CD14-positive monocyte (primary cell): ENCODE data around the gene ZG16B. TPM values are rescaled to one million over a fixed set of nuclear protein-coding genes. Genes with fewer than 3 reads are reported as not detected.

ENCODE experiments used
- DNase-seq, 3 donors: peaks; one replicate each; pipeline ENCODE4 v3.0.0-alpha.2; 2011 to 2022
- H2AFZ ChIP-seq: 2 replicates; pipeline ENCODE4 v1.6.0; 2012; ENCODE audit warnings: mild to moderate bottlenecking, low read depth, low read length, inconsistent platforms; ENCODE audit not compliant: insufficient read depth, poor library complexity, severe bottlenecking
- H3K27ac ChIP-seq, 2 donors: 1 replicate in 1 of 2; 2 replicates in 1 of 2; pipeline ENCODE4 v1.5.1; 2012 to 2013; ENCODE audit warnings: low read length in 2 of 2, control low read depth in 1 of 2, inconsistent platforms in 1 of 2, low read depth in 1 of 2, mild to moderate bottlenecking in 1 of 2
- H3K27me3 ChIP-seq, 2 donors: one replicate each; pipeline versions ENCODE4 v1.6.0 to v1.6.1; 2011 to 2013; ENCODE audit warnings: low read length in 2 of 2; ENCODE audit not compliant: control insufficient read depth in 2 of 2, insufficient read depth in 2 of 2
- H3K36me3 ChIP-seq, 2 donors: replicated peaks in 1 of 2; 1 replicate in 1 of 2; 2 replicates in 1 of 2; pipeline versions ENCODE4 v1.5.1 to v1.6.1; 2012 to 2013; ENCODE audit warnings: low read length in 2 of 2, control low read depth in 1 of 2, inconsistent platforms in 1 of 2, mild to moderate bottlenecking in 1 of 2; ENCODE audit not compliant: insufficient read depth in 2 of 2, control insufficient read depth in 1 of 2
- H3K4me1 ChIP-seq, 2 donors: 1 replicate in 1 of 2; 2 replicates in 1 of 2; pipeline versions ENCODE4 v1.5.1 to v1.6.1; 2012 to 2013; ENCODE audit warnings: low read length in 2 of 2, control low read depth in 1 of 2, inconsistent platforms in 1 of 2, mild to moderate bottlenecking in 1 of 2, moderate library complexity in 1 of 2; ENCODE audit not compliant: insufficient read depth in 2 of 2, control insufficient read depth in 1 of 2
- H3K4me2 ChIP-seq: replicated peaks from 2 replicates; pipeline ENCODE3; 2012; ENCODE audit warnings: low read length, moderate library complexity, mild to moderate bottlenecking; ENCODE audit not compliant: poor library complexity, severe bottlenecking; ENCODE audit errors: extremely low read depth
- H3K4me3 ChIP-seq, 3 experiments: fragments of 200-600 bp in 1 of 3; sonication (generic) in 1 of 3; replicated peaks in 1 of 3; 1 replicate in 2 of 3; 2 replicates in 1 of 3; pipeline ENCODE4 v1.5.1; 2011 to 2013; ENCODE audit warnings: low read length in 3 of 3, mild to moderate bottlenecking in 3 of 3, control low read depth in 2 of 3, low read depth in 2 of 3, inconsistent platforms in 1 of 3, moderate library complexity in 1 of 3
- H3K79me2 ChIP-seq: 2 replicates; pipeline ENCODE4 v1.6.0; 2012; ENCODE audit warnings: mild to moderate bottlenecking, control low read depth, inconsistent platforms, low read length, moderate library complexity; ENCODE audit not compliant: insufficient read depth
- H3K9ac ChIP-seq: 2 replicates; pipeline ENCODE4 v1.6.0; 2017; ENCODE audit warnings: low read length, mild to moderate bottlenecking; ENCODE audit not compliant: insufficient read depth, poor library complexity, severe bottlenecking
- H3K9me3 ChIP-seq, 2 donors: replicated peaks in 1 of 2; 1 replicate in 1 of 2; 2 replicates in 1 of 2; pipeline versions ENCODE4 v1.5.1 to v1.6.1; 2012 to 2013; ENCODE audit warnings: low read length in 2 of 2, control low read depth in 1 of 2; ENCODE audit not compliant: control insufficient read depth in 1 of 2, insufficient read depth in 1 of 2
- H4K20me1 ChIP-seq: 2 replicates; pipeline ENCODE4 v1.6.0; 2012; ENCODE audit warnings: mild to moderate bottlenecking, low read length, control low read depth, moderate library complexity; ENCODE audit not compliant: insufficient read depth
- H3K27ac Mint-ChIP-seq, 7 donors: one replicate each; pipeline ENCODE4 v1.8.0; 2020; ENCODE audit warnings: mild to moderate bottlenecking in 7 of 7, mixed read lengths in 7 of 7, moderate library complexity in 6 of 7, inconsistent platforms in 2 of 7
- H3K27me3 Mint-ChIP-seq, 3 donors: one replicate each; pipeline ENCODE4 v1.8.0; 2021 to 2022; ENCODE audit warnings: low read depth in 3 of 3, mild to moderate bottlenecking in 3 of 3, mixed read lengths in 3 of 3, moderate library complexity in 3 of 3, inconsistent platforms in 1 of 3
- H3K36me3 Mint-ChIP-seq, 2 donors: one replicate each; pipeline ENCODE4 v1.8.0; 2020; ENCODE audit warnings: mixed read lengths in 2 of 2, inconsistent platforms in 1 of 2, mild to moderate bottlenecking in 1 of 2
- H3K4me1 Mint-ChIP-seq: one replicate; pipeline ENCODE4 v1.8.0; 2020; ENCODE audit warnings: mild to moderate bottlenecking, mixed read lengths
- H3K4me3 Mint-ChIP-seq, 2 donors: one replicate each; pipeline ENCODE4 v1.8.0; 2020; ENCODE audit warnings: mild to moderate bottlenecking in 2 of 2, mixed read lengths in 2 of 2, moderate library complexity in 1 of 2
- H3K9me3 Mint-ChIP-seq, 7 donors: one replicate each; pipeline ENCODE4 v1.8.0; 2020 to 2022; ENCODE audit warnings: mixed read lengths in 7 of 7, mild to moderate bottlenecking in 6 of 7, moderate library complexity in 6 of 7, inconsistent platforms in 2 of 7
- WGBS: methylation state at CpG from one replicate; pipeline ENCODE4 v1.1.5; 2013; ENCODE audit warnings: missing lambda C conversion rate; ENCODE audit not compliant: insufficient coverage; 5-methylcytosine and 5-hydroxymethylcytosine counted together
- intact Hi-C, 2 donors: fragments of 100-400 bp; cut with micrococcal nuclease; formaldehyde crosslinking; loops; one replicate each; pipeline versions ENCODE4 v1.15.0 to v1.15.1; 2023
- polyA plus RNA-seq, 3 donors: library from polyadenylated mRNA; depleted of rRNA in 1 of 3; unstranded in 2 of 3; stranded (reverse) in 1 of 3; fragments of 300-500 nt in 2 of 3; fragments of >200 nt in 1 of 3; fragmentation: Illumina TruSeq in 2 of 3; gene quantifications; 1 replicate in 2 of 3; 2 replicates in 1 of 3; pipeline ENCODE4 v1.2.3, GENCODE V29; 2012 to 2021
- TF ChIP-seq, protein P1 (sequence below): fragments of 200-600 bp; IDR thresholded peaks from one replicate; pipeline ENCODE4 v1.8.0; 2022; ENCODE audit warnings: antibody characterized with exemption, mild to moderate bottlenecking

The ZG16B gene
- polyA plus RNA-seq, 3 donors, result 6.8 to 12.9 (median 11.0) TPM

- H3K36me3 ChIP-seq, result no peaks in the 10 kb centered on the region
- TF ChIP-seq, protein P1, sequence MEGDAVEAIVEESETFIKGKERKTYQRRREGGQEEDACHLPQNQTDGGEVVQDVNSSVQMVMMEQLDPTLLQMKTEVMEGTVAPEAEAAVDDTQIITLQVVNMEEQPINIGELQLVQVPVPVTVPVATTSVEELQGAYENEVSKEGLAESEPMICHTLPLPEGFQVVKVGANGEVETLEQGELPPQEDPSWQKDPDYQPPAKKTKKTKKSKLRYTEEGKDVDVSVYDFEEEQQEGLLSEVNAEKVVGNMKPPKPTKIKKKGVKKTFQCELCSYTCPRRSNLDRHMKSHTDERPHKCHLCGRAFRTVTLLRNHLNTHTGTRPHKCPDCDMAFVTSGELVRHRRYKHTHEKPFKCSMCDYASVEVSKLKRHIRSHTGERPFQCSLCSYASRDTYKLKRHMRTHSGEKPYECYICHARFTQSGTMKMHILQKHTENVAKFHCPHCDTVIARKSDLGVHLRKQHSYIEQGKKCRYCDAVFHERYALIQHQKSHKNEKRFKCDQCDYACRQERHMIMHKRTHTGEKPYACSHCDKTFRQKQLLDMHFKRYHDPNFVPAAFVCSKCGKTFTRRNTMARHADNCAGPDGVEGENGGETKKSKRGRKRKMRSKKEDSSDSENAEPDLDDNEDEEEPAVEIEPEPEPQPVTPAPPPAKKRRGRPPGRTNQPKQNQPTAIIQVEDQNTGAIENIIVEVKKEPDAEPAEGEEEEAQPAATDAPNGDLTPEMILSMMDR, result no peak
- H3K79me2 ChIP-seq, result no peaks in the 10 kb centered on the region
- 64% methylated on average over 14 of the region's 16 CpGs for WGBS
- Mint-ChIP-seq H3K27me3 (peaks cover 12 to 38% (median 19%) of the 10 kb centered on the region in 3 donors), H3K9me3 (peaks cover 3 to 12% (median 8%) of the 10 kb centered on the region in 7 donors), H3K4me3 (no peak overlapping the region), H3K36me3 (no peaks in the 10 kb centered on the region), H3K27ac (no peak overlapping the region), H3K4me1 (peaks cover 4% of the 10 kb centered on the region)
- no peak for DNase-seq
- no peak overlapping the region for H3K9ac ChIP-seq
- no peaks in the 10 kb centered on the region for H3K4me1 ChIP-seq
- H3K27me3 ChIP-seq, result peaks cover 0 to 19% of the 10 kb centered on the region in 2 donors
- H2AFZ ChIP-seq, result no peak overlapping the region
- H4K20me1 ChIP-seq, result no peaks in the 10 kb centered on the region
- no peak overlapping the region for H3K4me2 ChIP-seq
- no peak overlapping the region for H3K27ac ChIP-seq
- intact Hi-C loops, result no loop called here
- H3K4me3 ChIP-seq, result no peak overlapping the region
- H3K9me3 ChIP-seq, result peaks cover 9 to 11% of the 10 kb centered on the region in 2 donors
Measured at GRCh38 chr16:2848933-2849725, 19.0 kb downstream of the ZG16B start.

DNA sequence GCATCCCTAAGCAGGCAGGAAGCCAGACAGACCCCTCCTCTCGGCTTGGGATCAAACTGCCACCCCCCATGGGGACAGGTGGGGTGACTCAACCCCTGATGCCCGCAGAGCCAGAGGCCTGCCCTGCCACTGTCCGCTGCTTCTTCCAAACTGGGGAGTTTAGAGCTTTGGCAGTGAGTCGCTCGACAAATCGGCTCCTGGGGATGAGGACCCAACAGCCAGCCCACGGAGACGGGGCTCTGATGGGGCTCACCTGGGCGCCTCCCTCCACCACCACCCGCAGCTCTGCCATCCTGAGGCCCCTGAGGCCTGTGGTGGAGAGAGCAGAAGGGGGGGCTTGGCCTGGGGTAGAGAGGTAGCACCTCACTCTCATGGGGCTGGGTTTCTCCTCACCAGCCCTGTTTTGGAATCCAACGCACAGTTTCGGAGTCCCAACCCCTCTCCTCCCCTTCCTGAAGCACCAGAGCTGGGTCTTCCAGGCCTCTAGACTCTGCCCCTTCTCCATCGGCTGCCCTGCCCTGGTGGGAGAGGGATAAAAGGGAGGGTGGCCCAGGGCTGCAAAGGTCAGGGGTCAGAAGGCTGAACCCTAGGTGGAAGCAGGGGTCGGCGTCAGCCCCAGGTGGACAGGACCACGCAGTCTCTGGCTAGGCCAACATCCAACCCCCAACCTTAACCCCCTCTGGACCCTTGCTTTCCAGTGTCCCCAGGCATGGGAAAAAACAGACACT lies 22.1 kb downstream of the ZG16B start:
- H3K27me3 Mint-ChIP-seq, result peaks cover 15 to 49% (median 21%) of the 10 kb centered on the region in 3 donors
- H3K36me3 Mint-ChIP-seq, result peaks cover 0 to 4% of the 10 kb centered on the region in 2 donors
- no peak for DNase-seq
- Histone ChIP-seq H3K9me3 (peaks cover 17 to 18% of the 10 kb centered on the region in 2 donors), H3K36me3 (no peaks in the 10 kb centered on the region), H3K4me2 (no peak overlapping the region), H3K27me3 (peaks cover 0 to 23% of the 10 kb centered on the region in 2 donors), H3K79me2 (no peaks in the 10 kb centered on the region), H3K4me3 (no peak overlapping the region), H3K4me1 (no peaks in the 10 kb centered on the region), H3K27ac (no peak overlapping the region), H3K9ac (no peak overlapping the region), H2AFZ (no peak overlapping the region), H4K20me1 (no peaks in the 10 kb centered on the region)
- TF ChIP-seq, protein P1, result no peak
- intact Hi-C loops, result no loop called here
- H3K4me3 Mint-ChIP-seq, result no peak overlapping the region
- 100% methylated on average over 1 of the region's 16 CpGs for WGBS
- H3K27ac Mint-ChIP-seq, result no peak overlapping the region
- peaks cover 4% of the 10 kb centered on the region for H3K4me1 Mint-ChIP-seq
- peaks cover 10 to 26% (median 18%) of the 10 kb centered on the region in 7 donors for H3K9me3 Mint-ChIP-seq
